CD8-positive, alpha-beta memory T cell (primary cell): ENCODE measurements around the gene PHTF2. TPM values are rescaled to one million over a fixed set of nuclear protein-coding genes. Genes with fewer than 3 reads are reported as not detected.

Experiments
- CTCF ChIA-PET: fragments of 350-600 bp; sonication (Branson Sonifier 250); formaldehyde crosslinking; loops from one replicate; lab custom pipeline; 2021; ENCODE audit warnings: antibody characterized with exemption; lab: Charles Lee
- POLR2A ChIA-PET: fragments of 350-600 bp; sonication (Branson Sonifier 250); formaldehyde crosslinking; loops from one replicate; lab custom pipeline; 2021; ENCODE audit warnings: antibody characterized with exemption; lab: Charles Lee
- DNase-seq, 5 donors: peaks; one replicate each; pipeline versions ENCODE4 v3.0.0 to v3.0.0-alpha.2; 2020 to 2022; ENCODE audit warnings: mixed read lengths in 1 of 5
- H3K27ac ChIP-seq: one replicate; pipeline ENCODE4 v1.7.0; 2013; ENCODE audit warnings: low read depth, mild to moderate bottlenecking, low read length, moderate library complexity
- H3K27me3 ChIP-seq: 2 replicates; pipeline ENCODE4 v1.7.0; 2013; ENCODE audit warnings: low read length, mild to moderate bottlenecking; ENCODE audit not compliant: insufficient read depth, poor library complexity, severe bottlenecking
- H3K36me3 ChIP-seq: 2 replicates; pipeline ENCODE4 v1.7.0; 2013; ENCODE audit warnings: mild to moderate bottlenecking, low read length, moderate library complexity; ENCODE audit not compliant: insufficient read depth
- H3K4me1 ChIP-seq: 2 replicates; pipeline ENCODE4 v1.7.0; 2013; ENCODE audit warnings: mild to moderate bottlenecking, low read length, moderate library complexity; ENCODE audit not compliant: insufficient read depth
- H3K4me3 ChIP-seq: 2 replicates; pipeline ENCODE4 v1.7.0; 2013; ENCODE audit warnings: mild to moderate bottlenecking, low read length
- H3K9me3 ChIP-seq: 2 replicates; pipeline ENCODE4 v1.7.0; 2013; ENCODE audit warnings: mild to moderate bottlenecking, low read length
- H3K27ac Mint-ChIP-seq, 8 donors: one replicate each; pipeline ENCODE4 v1.8.0; 2020 to 2021; ENCODE audit warnings: mixed read lengths in 8 of 8, mild to moderate bottlenecking in 6 of 8, inconsistent platforms in 3 of 8, moderate library complexity in 3 of 8
- H3K27me3 Mint-ChIP-seq, 2 donors: one replicate each; pipeline ENCODE4 v1.8.0; 2020 to 2021; ENCODE audit warnings: mixed read lengths in 2 of 2, mild to moderate bottlenecking in 1 of 2, moderate library complexity in 1 of 2
- H3K36me3 Mint-ChIP-seq, 3 donors: one replicate each; pipeline ENCODE4 v1.8.0; 2020 to 2021; ENCODE audit warnings: mixed read lengths in 3 of 3, inconsistent platforms in 1 of 3, mild to moderate bottlenecking in 1 of 3
- H3K4me1 Mint-ChIP-seq, 3 donors: one replicate each; pipeline ENCODE4 v1.8.0; 2020 to 2021; ENCODE audit warnings: mixed read lengths in 3 of 3, inconsistent platforms in 1 of 3, mild to moderate bottlenecking in 1 of 3
- H3K4me3 Mint-ChIP-seq, 7 donors: one replicate each; pipeline ENCODE4 v1.8.0; 2020 to 2021; ENCODE audit warnings: mixed read lengths in 7 of 7, mild to moderate bottlenecking in 6 of 7, moderate library complexity in 4 of 7, inconsistent platforms in 2 of 7
- H3K9me3 Mint-ChIP-seq, 5 donors: one replicate each; pipeline ENCODE4 v1.8.0; 2020 to 2022; ENCODE audit warnings: mixed read lengths in 5 of 5, mild to moderate bottlenecking in 3 of 5, moderate library complexity in 2 of 5, inconsistent platforms in 1 of 5
- polyA plus RNA-seq: library from polyadenylated mRNA; unstranded; fragments of 300-500 nt; fragmentation: Illumina TruSeq; gene quantifications from one replicate; pipeline ENCODE4 v1.2.3, GENCODE V29; 2021
- total RNA-seq, 2 experiments: library from RNA; stranded (reverse); gene quantifications; one replicate each; pipeline ENCODE4 v1.2.3, GENCODE V29; 2021

Gene PHTF2
- total and polyA plus RNA-seq, 3 experiments from 2014 or later, result 13.7 to 44.5 (median 39.3) TPM

- Mint-ChIP-seq H3K4me3 (no peak overlapping the region), H3K4me1 (peaks cover 0 to 12% (median 2%) of the 10 kb centered on the region in 3 donors), H3K9me3 (no peaks in the 10 kb centered on the region), H3K27me3 (no peaks in the 10 kb centered on the region), H3K36me3 (peaks cover 0 to 33% (median 10%) of the 10 kb centered on the region in 3 donors), H3K27ac (no peak overlapping the region)
- ChIA-PET CTCF (no interaction called here), POLR2A (no interaction called here)
- Histone ChIP-seq H3K27ac (no peak overlapping the region), H3K9me3 (no peaks in the 10 kb centered on the region), H3K27me3 (no peaks in the 10 kb centered on the region), H3K4me3 (no peak overlapping the region), H3K4me1 (no peaks in the 10 kb centered on the region), H3K36me3 (no peaks in the 10 kb centered on the region)
- DNase-seq, result no peak
These were observed 108.7 kb downstream of the PHTF2 start for GRCh38 chr7:77907281-77907680.

GRCh38 chr7:77908664-77909063 is 110.1 kb downstream of the PHTF2 start:
- no peaks in the 10 kb centered on the region for H3K9me3 ChIP-seq
- H3K36me3 ChIP-seq, result no peaks in the 10 kb centered on the region
- CTCF ChIA-PET, result no interaction called here
- no peak overlapping the region for H3K4me3 ChIP-seq
- H3K4me1 Mint-ChIP-seq, result peaks cover 0 to 12% (median 2%) of the 10 kb centered on the region in 3 donors
- peak overlapping the region in 2 of 8 donors; percentile 9 to 66 for H3K27ac Mint-ChIP-seq
- no peaks in the 10 kb centered on the region for H3K4me1 ChIP-seq
- POLR2A ChIA-PET, result no interaction called here
- no peak overlapping the region for H3K27ac ChIP-seq
- H3K4me3 Mint-ChIP-seq, result no peak overlapping the region
- H3K27me3 Mint-ChIP-seq, result no peaks in the 10 kb centered on the region
- H3K27me3 ChIP-seq, result no peaks in the 10 kb centered on the region
- H3K9me3 Mint-ChIP-seq, result no peaks in the 10 kb centered on the region
- peaks cover 0 to 28% (median 8%) of the 10 kb centered on the region in 3 donors for H3K36me3 Mint-ChIP-seq
- DNase-seq, result no peak

- no peak for DNase-seq
- Histone ChIP-seq H3K9me3 (no peaks in the 10 kb centered on the region), H3K27me3 (no peaks in the 10 kb centered on the region), H3K27ac (no peak overlapping the region), H3K4me3 (no peak overlapping the region), H3K4me1 (no peaks in the 10 kb centered on the region), H3K36me3 (no peaks in the 10 kb centered on the region)
- H3K4me3 Mint-ChIP-seq, result no peak overlapping the region
- no peaks in the 10 kb centered on the region for H3K27me3 Mint-ChIP-seq
- H3K4me1 Mint-ChIP-seq, result peaks cover 0 to 12% (median 3%) of the 10 kb centered on the region in 3 donors
- H3K9me3 Mint-ChIP-seq, result no peaks in the 10 kb centered on the region
- POLR2A ChIA-PET, result no interaction called here
- peak overlapping the region in 1 of 8 donors; percentile 29 for H3K27ac Mint-ChIP-seq
- CTCF ChIA-PET, result no interaction called here
- peaks cover 0 to 29% (median 9%) of the 10 kb centered on the region in 3 donors for H3K36me3 Mint-ChIP-seq
These were observed 111.6 kb downstream of the PHTF2 start for GRCh38 chr7:77910124-77910523.

- no peaks in the 10 kb centered on the region for H3K27me3 ChIP-seq
- no peaks in the 10 kb centered on the region for H3K4me1 ChIP-seq
- DNase-seq, result no peak
- no peak overlapping the region for H3K27ac ChIP-seq
- no peaks in the 10 kb centered on the region for H3K9me3 Mint-ChIP-seq
- no peaks in the 10 kb centered on the region for H3K36me3 ChIP-seq
- peaks cover 0 to 12% (median 3%) of the 10 kb centered on the region in 3 donors for H3K4me1 Mint-ChIP-seq
- H3K4me3 Mint-ChIP-seq, result no peak overlapping the region
- H3K27me3 Mint-ChIP-seq, result no peaks in the 10 kb centered on the region
- ChIA-PET CTCF (interaction anchor here (1.1 kb wide), 1 partner anchor 9 kb away, joined by 3 read pairs; no protein-coding TSS in a partner anchor), POLR2A (interaction anchor here (0.7 kb wide), 1 partner anchor 216 kb away, joined by 3 read pairs; the partner anchor contains the start of gene RSBN1L)
- no peak overlapping the region for H3K4me3 ChIP-seq
- H3K36me3 Mint-ChIP-seq, result peaks cover 0 to 33% (median 12%) of the 10 kb centered on the region in 3 donors
- no peak overlapping the region for H3K27ac Mint-ChIP-seq
- H3K9me3 ChIP-seq, result no peaks in the 10 kb centered on the region
These were observed 113.7 kb downstream of the PHTF2 start for GRCh38 chr7:77912293-77912692.

GRCh38 chr7:77913977-77914607 is 115.5 kb downstream of the PHTF2 start:
- H3K4me1 ChIP-seq, result no peaks in the 10 kb centered on the region
- no peak overlapping the region for H3K4me3 ChIP-seq
- H3K4me1 Mint-ChIP-seq, result peaks cover 3 to 18% (median 9%) of the 10 kb centered on the region in 3 donors
- H3K27ac Mint-ChIP-seq, result peak overlapping the region in 3 of 8 donors; percentile 4 to 78 (median 18)
- no peak for DNase-seq
- H3K27me3 ChIP-seq, result no peaks in the 10 kb centered on the region
- no peaks in the 10 kb centered on the region for H3K27me3 Mint-ChIP-seq
- H3K36me3 Mint-ChIP-seq, result peaks cover 0 to 30% (median 14%) of the 10 kb centered on the region in 3 donors
- no peaks in the 10 kb centered on the region for H3K9me3 Mint-ChIP-seq
- H3K9me3 ChIP-seq, result no peaks in the 10 kb centered on the region
- peak overlapping the region; percentile 44 for H3K27ac ChIP-seq
- ChIA-PET CTCF (interaction anchor here (1.5 kb wide), 1 partner anchor 9 kb away, joined by 4 read pairs; no protein-coding TSS in a partner anchor), POLR2A (no interaction called here)
- H3K4me3 Mint-ChIP-seq, result no peak overlapping the region
- H3K36me3 ChIP-seq, result no peaks in the 10 kb centered on the region

- H3K4me3 ChIP-seq, result no peak overlapping the region
- H3K9me3 ChIP-seq, result no peaks in the 10 kb centered on the region
- H3K4me3 Mint-ChIP-seq, result no peak overlapping the region
- no peaks in the 10 kb centered on the region for H3K27me3 ChIP-seq
- H3K27ac Mint-ChIP-seq, result no peak overlapping the region
- H3K36me3 ChIP-seq, result no peaks in the 10 kb centered on the region
- no peaks in the 10 kb centered on the region for H3K4me1 ChIP-seq
- no peak overlapping the region for H3K27ac ChIP-seq
- H3K4me1 Mint-ChIP-seq, result peaks cover 3 to 12% (median 9%) of the 10 kb centered on the region in 3 donors
- no peaks in the 10 kb centered on the region for H3K27me3 Mint-ChIP-seq
- no peaks in the 10 kb centered on the region for H3K9me3 Mint-ChIP-seq
- DNase-seq, result no peak
- ChIA-PET CTCF (no interaction called here), POLR2A (no interaction called here)
- H3K36me3 Mint-ChIP-seq, result peaks cover 0 to 33% (median 15%) of the 10 kb centered on the region in 3 donors
These were observed 119.1 kb downstream of the PHTF2 start for GRCh38 chr7:77917500-77918262.

- Mint-ChIP-seq H3K9me3 (no peaks in the 10 kb centered on the region), H3K36me3 (peaks cover 0 to 41% (median 20%) of the 10 kb centered on the region in 3 donors), H3K4me1 (peaks cover 10 to 20% (median 18%) of the 10 kb centered on the region in 3 donors), H3K4me3 (no peak overlapping the region), H3K27ac (no peak overlapping the region), H3K27me3 (no peaks in the 10 kb centered on the region)
- no peak overlapping the region for H3K27ac ChIP-seq
- H3K4me1 ChIP-seq, result no peaks in the 10 kb centered on the region
- ChIA-PET POLR2A (no interaction called here), CTCF (no interaction called here)
- no peak overlapping the region for H3K4me3 ChIP-seq
- no peaks in the 10 kb centered on the region for H3K27me3 ChIP-seq
- DNase-seq, result no peak
- no peaks in the 10 kb centered on the region for H3K36me3 ChIP-seq
- H3K9me3 ChIP-seq, result no peaks in the 10 kb centered on the region
These were observed 120.1 kb downstream of the PHTF2 start for GRCh38 chr7:77918676-77919075.

GRCh38 chr7:77923419-77923818 is 124.8 kb downstream of the PHTF2 start:
- POLR2A ChIA-PET, result no interaction called here
- Histone ChIP-seq H3K27me3 (no peaks in the 10 kb centered on the region), H3K4me3 (no peak overlapping the region), H3K9me3 (no peaks in the 10 kb centered on the region), H3K36me3 (no peaks in the 10 kb centered on the region), H3K27ac (no peak overlapping the region), H3K4me1 (no peaks in the 10 kb centered on the region)
- Mint-ChIP-seq H3K9me3 (no peaks in the 10 kb centered on the region), H3K36me3 (peaks cover 0 to 46% (median 16%) of the 10 kb centered on the region in 3 donors), H3K27ac (peak overlapping the region in 2 of 8 donors; percentile 18 to 36), H3K27me3 (no peaks in the 10 kb centered on the region), H3K4me1 (peaks cover 10 to 13% (median 13%) of the 10 kb centered on the region in 3 donors), H3K4me3 (no peak overlapping the region)
- DNase-seq, result no peak
- CTCF ChIA-PET, result interaction anchor here (1.7 kb wide), 1 partner anchor 9 kb away, joined by 4 read pairs; no protein-coding TSS in a partner anchor
